NCI-H2196 treated with DMSO at 0.1 percent for 48 hours (cell line): ENCODE results near the gene ZNF69.

Experiments
- DNase-seq: peaks from one replicate; lab custom pipeline; 2025; ENCODE audit not compliant: unreplicated experiment; lab: John Stamatoyannopoulos, UW

ZNF69 gene

GRCh38 chr19:11950312-11950711 is 62.7 kb downstream of the ZNF69 start:
- no peak for DNase-seq
